HG02610 (cell line): ENCODE data around the gene TRDMT1.

Experiments
- ATAC-seq: cut with Tn5 transposase; IDR thresholded peaks from one replicate; pipeline ENCODE4 v1.9.1; 2021; ENCODE audit warnings: mild to moderate bottlenecking, moderate library complexity; ENCODE audit not compliant: unreplicated experiment

The TRDMT1 gene

GRCh38 chr10:17109475-17110207, 91.8 kb downstream of the TRDMT1 start:
- no peak for ATAC-seq

DNA sequence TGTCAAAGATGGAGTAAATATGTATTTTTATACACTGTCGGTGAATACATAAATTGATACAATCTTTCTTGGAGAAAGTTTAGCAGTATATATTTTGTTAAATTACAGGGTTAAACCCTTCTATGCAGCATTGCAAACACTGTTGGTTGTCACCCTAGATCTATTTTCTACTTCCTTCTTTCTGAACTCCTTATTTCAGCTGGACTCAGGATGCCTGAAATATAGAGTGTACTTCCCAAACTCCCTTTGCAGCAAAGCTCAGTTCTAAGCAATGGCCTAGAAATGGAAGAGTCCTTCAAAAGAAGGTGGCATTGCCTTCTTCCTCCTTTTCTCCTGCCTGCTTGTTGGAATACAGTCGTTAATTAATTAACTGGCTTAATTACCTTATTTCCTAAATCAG, 92.4 kb downstream of the TRDMT1 start:
- ATAC-seq, result no peak

- ATAC-seq, result no peak
Measured at GRCh38 chr10:17106991-17107390, 94.5 kb downstream of the TRDMT1 start.

DNA sequence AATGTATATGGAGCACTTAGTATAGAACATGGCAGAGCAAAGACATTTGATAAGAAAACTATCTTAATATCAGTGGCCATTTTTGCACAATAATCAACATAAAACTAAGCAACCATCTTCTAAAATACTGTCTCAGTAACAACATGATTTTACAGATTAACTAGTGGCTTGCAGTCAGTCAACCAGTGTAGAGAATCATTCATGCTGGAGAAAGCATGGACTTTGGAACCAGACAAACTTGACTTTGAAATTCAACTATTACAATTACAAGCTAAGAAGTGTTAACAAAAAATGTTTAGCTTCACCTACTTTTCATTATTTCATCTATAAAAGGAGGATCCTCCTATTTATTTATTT, 99.6 kb downstream of the TRDMT1 start:
- ATAC-seq, result no peak

DNA sequence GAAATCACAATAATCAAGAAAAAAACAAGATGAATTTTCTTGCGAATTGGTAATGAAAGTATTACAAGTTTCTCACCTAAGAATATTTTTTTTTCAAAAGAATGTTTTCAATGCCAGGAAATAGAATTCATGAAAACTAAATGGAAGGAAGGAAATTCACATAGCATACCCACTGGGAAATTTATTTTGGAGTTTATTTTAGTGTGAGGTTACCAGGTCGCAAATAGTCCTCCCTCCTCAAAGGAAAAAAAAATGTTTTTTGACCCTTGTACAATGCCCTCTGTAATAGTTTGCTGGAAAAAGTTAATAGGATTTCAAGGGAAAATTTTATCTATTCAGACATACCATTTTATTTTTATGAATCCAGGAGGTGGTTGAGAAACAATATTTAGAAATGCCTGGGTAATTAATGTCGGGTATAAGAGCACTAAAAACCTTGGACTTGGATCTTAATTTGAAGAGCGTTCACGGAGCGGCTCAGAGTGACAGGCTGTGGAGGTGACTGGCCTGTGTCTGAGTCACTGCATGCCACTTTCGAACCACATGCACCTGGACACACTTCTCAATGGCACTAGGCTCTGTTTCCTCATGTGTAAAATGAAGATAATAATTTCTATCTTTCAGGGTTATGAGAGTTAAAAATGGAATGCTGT, 100.1 kb downstream of the TRDMT1 start:
- no peak for ATAC-seq

DNA sequence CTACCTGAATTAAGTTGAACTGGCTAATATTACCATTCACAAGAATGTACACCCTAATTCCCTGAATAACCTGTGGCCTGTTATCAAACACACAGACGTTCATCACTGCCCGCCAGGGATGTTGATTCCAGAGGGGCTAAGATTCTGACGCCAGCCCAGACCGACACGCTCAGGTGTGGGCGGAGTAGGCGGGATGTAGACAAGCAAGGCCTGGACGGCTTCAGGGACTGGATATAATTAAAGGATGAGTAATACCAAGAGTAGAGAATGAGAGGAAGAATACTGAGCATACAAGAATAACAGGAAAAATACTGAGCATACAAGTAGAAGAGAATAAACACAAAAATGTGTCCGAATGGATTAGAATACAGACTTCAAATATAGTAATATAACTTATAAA, 100.9 kb downstream of the TRDMT1 start:
- ATAC-seq, result no peak

GRCh38 chr10:17098012-17098411, 103.5 kb downstream of the TRDMT1 start:
- ATAC-seq, result no peak
